GM19467 (cell line): ENCODE measurements around the gene MEGF11.

ENCODE experiments used
- ATAC-seq: cut with Tn5 transposase; IDR thresholded peaks from one replicate; pipeline ENCODE4 v1.9.1; 2021; ENCODE audit warnings: mild to moderate bottlenecking, moderate library complexity; ENCODE audit not compliant: unreplicated experiment

Gene MEGF11

GRCh38 chr15:66241087-66241907 is 12.3 kb downstream of the MEGF11 start:
- ATAC-seq: no peak

GRCh38 chr15:66240240-66240794 is 13.2 kb downstream of the MEGF11 start:
- ATAC-seq: no peak

GRCh38 chr15:66239514-66239913 is 14.0 kb downstream of the MEGF11 start:
- no peak for ATAC-seq

GRCh38 chr15:66238318-66238717 is 15.2 kb downstream of the MEGF11 start:
- no peak for ATAC-seq

- ATAC-seq: no peak
Observed at GRCh38 chr15:66237513-66238235, 15.9 kb downstream of the MEGF11 start.

- no peak for ATAC-seq
Observed at GRCh38 chr15:66236806-66237375, 16.7 kb downstream of the MEGF11 start.

- ATAC-seq: no peak
Observed at GRCh38 chr15:66235866-66236265, 17.7 kb downstream of the MEGF11 start.

GRCh38 chr15:66234798-66235197 is 18.8 kb downstream of the MEGF11 start:
- no peak for ATAC-seq

GRCh38 chr15:66233487-66234415 is 19.8 kb downstream of the MEGF11 start:
- no peak for ATAC-seq

GRCh38 chr15:66232267-66232625 is 21.3 kb downstream of the MEGF11 start:
- ATAC-seq: no peak

GRCh38 chr15:66231394-66232266 is 21.9 kb downstream of the MEGF11 start:
- no peak for ATAC-seq

- no peak for ATAC-seq
Observed at GRCh38 chr15:66229790-66230465, 23.6 kb downstream of the MEGF11 start.

GRCh38 chr15:66228807-66229735 is 24.5 kb downstream of the MEGF11 start:
- ATAC-seq: no peak

GRCh38 chr15:66226736-66227135 is 26.8 kb downstream of the MEGF11 start:
- no peak for ATAC-seq

- no peak for ATAC-seq
Observed at GRCh38 chr15:66225656-66226274, 27.8 kb downstream of the MEGF11 start.

- ATAC-seq: no peak
Observed at GRCh38 chr15:66224946-66225345, 28.6 kb downstream of the MEGF11 start.
